ENCODE data around the gene CNNM1. TPM values are rescaled to one million over a fixed set of nuclear protein-coding genes. Genes with fewer than 3 reads are reported as not detected.

Gene CNNM1
- total RNA-seq, 1 experiment from 2014 or later, result not detected

DNA sequence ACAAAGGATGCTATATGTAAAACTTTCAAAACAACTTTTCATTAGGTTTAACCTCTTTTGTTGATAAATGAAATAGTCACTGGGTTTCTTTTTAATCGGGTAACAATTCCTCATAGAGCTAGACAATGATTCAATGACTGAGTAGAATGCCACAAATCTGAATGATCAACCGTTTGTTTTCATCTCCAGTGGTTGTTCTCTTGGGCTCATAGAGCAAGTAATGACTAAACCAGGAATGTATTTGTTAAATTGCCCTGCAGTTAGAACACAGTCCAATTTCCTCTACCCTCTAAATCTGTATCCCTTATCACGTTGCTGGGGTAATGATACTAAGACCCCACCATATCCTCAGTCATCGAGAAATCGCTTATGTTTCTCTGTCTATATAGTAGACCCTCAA, 40.0 kb downstream of the CNNM1 start:
- no TSS peak for BruUV-seq (replicated peaks)

More for the DNA sequence above, 40.0 kb downstream of the CNNM1 start:
- H2AFZ ChIP-seq (ENCODE audit: low read depth, low read length, poor library complexity, severe bottlenecking), result no peak overlapping the region
- peaks cover 84% of the 10 kb centered on the region for H3K27me3 ChIP-seq (ENCODE audit: insufficient read depth, low read length)
- ChIA-PET POLR2A (no interaction called here), CTCF (no interaction called here), RAD21 (ENCODE audit: low non-redundant PET in 1 of 2, low total read pairs in 2 of 2, uncharacterized antibody in 2 of 2, unreplicated experiment in 2 of 2) (no interaction called here)
- no peaks in the 10 kb centered on the region for H3K9me2 ChIP-seq (ENCODE audit: insufficient read depth)
- H3K36me3 ChIP-seq (ENCODE audit: control insufficient read depth in 1 of 2, insufficient read depth in 2 of 2, low read length in 2 of 2), result no peaks in the 10 kb centered on the region
- no peak for DNase-seq (ENCODE audit: low read depth, low spot score)
- no peaks in the 10 kb centered on the region for H3K4me1 ChIP-seq (ENCODE audit: control insufficient read depth in 1 of 2, insufficient read depth in 2 of 2, low read length in 2 of 2)
- H3K9ac ChIP-seq (ENCODE audit: low read length), result no peak overlapping the region
- TF ChIP-seq POLR2A (IDR thresholded peaks at IDR 0.05; ENCODE audit: borderline replicate concordance, extremely low read depth, insufficient read depth, insufficient read length), result no peak
- TF ChIP-seq SP1 (IDR thresholded peaks at IDR 0.05; ENCODE audit: low read depth), result no peak
- no peak for TF ChIP-seq CEBPB (IDR thresholded peaks at IDR 0.05; ENCODE audit: low read depth)
- TF ChIP-seq YY1 (IDR thresholded peaks at IDR 0.05; ENCODE audit: extremely low read depth, insufficient replicate concordance, low read depth, low read length), result no peak
- no peak for TF ChIP-seq POLR2AphosphoS5 (IDR thresholded peaks at IDR 0.05; ENCODE audit: low read depth, low read length)
- no peak for TF ChIP-seq REST (IDR thresholded peaks at IDR 0.05; ENCODE audit: low read depth)
- TF ChIP-seq FOSL1 (IDR thresholded peaks at IDR 0.05; ENCODE audit: low read depth), result no peak
- no peak for ATAC-seq
- no peak overlapping the region for H3K4me2 ChIP-seq (ENCODE audit: low read length)
- no peak overlapping the region for H3K27ac ChIP-seq (ENCODE audit: low read depth, low read length)
- no peaks in the 10 kb centered on the region for H3K9me3 ChIP-seq (ENCODE audit: control insufficient read depth in 1 of 2, insufficient read depth in 1 of 2, low read depth in 1 of 2, low read length in 2 of 2)
- no peak overlapping the region for H3K4me3 ChIP-seq (replicated peaks in 1 of 2; ENCODE audit: low read depth in 1 of 2, low read length in 2 of 2)
- intact Hi-C loops (cut with micrococcal nuclease), result no loop called here
- no peaks in the 10 kb centered on the region for H3K79me2 ChIP-seq (ENCODE audit: insufficient read depth, low read length)
- no peaks in the 10 kb centered on the region for H4K20me1 ChIP-seq (ENCODE audit: insufficient read depth)
